H54 (cell line): ENCODE results near the gene ZC3HAV1.
"Not testable (repeated sequence)": the region's sequence is repeated elsewhere in the genome, so short reads cannot be mapped to it uniquely, and the experiment has no call there.

Source experiments
- DNase-seq: peaks from one replicate; pipeline ENCODE4 v3.0.0; 2011; ENCODE audit warnings: low spot score, mixed read lengths; ENCODE audit not compliant: insufficient read length
- FAIRE-seq: peaks from 3 replicates; lab custom pipeline; 2011; peaks lifted over from hg19 to GRCh38; lab: Jason Lieb, UNC
- POLR2A ChIP-seq: IDR thresholded peaks from 2 replicates; pipeline ENCODE4 v1.6.1; 2011; ENCODE audit warnings: low read depth, mild to moderate bottlenecking, low read length

The ZC3HAV1 gene

DNA sequence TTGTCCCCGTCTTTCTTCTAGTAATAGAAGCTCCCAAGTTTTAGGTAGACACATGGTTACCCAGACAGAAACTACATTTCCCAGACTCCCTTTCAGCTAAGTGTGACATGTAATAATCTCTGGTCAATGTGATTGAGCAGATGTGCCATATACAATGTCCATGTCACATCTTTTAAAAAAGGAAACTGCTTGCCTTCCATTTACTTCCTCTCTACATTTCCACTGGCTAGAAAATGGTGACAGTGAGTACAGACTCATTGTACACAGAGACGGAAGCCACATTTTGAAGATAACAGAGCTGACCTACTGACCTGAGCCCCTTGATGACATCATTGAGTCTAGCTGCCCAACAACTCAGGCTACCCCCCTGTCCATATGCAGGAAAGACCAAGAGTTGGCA, 21.3 kb downstream of the ZC3HAV1 start:
- no peak for TF ChIP-seq POLR2A
- DNase-seq (no peak), FAIRE-seq (no peak)

GRCh38 chr7:139087212-139087611, 22.3 kb downstream of the ZC3HAV1 start:
- FAIRE-seq (no peak), DNase-seq (no peak)
- no peak for TF ChIP-seq POLR2A

- FAIRE-seq (no peak), DNase-seq (no peak)
- TF ChIP-seq POLR2A, result no peak
Observed at GRCh38 chr7:139086454-139086853, 23.1 kb downstream of the ZC3HAV1 start.

DNA sequence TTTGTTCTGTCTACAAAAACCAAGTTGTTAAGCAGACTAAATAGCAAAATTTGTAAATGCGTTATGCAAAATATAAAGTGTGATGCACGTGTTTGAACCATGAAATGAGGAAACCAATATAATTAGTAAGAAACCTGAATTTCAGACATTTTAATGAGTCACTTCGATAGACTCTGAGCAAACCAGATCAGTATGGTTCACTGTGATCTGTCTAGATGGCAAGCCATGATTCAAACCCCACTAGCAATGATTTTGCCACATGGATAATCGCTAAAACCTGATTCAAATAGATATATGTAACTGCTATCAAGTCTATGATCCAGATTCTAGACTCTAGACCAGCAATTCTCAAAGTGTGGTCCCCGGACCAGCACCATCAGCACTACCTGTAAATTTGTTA, 24.8 kb downstream of the ZC3HAV1 start:
- no peak for TF ChIP-seq POLR2A
- DNase-seq (no peak), FAIRE-seq (no peak)

DNA sequence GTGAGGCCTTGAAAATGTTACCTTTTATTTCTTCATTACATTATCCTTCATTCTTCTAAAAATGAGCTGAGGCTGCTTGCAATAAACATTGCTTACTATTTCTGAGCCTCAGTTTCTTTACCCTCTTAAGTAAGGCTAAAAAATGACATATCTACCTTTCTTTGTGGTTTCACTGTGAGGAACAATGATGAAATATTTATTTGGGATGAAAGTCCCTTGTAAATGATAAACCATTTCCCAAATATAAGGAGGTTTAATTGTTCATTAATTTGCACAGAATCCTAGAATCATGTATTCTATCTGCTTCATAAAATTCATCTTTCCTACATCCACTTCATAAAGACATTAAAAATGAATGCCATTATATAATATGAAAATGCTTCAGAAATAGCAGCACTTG, 27.9 kb downstream of the ZC3HAV1 start:
- TF ChIP-seq POLR2A, result no peak
- DNase-seq, result no peak
- no peak for FAIRE-seq

- no peak for TF ChIP-seq POLR2A
- no peak for FAIRE-seq
- no peak for DNase-seq
Observed at GRCh38 chr7:139080905-139081304, 28.6 kb downstream of the ZC3HAV1 start.

DNA sequence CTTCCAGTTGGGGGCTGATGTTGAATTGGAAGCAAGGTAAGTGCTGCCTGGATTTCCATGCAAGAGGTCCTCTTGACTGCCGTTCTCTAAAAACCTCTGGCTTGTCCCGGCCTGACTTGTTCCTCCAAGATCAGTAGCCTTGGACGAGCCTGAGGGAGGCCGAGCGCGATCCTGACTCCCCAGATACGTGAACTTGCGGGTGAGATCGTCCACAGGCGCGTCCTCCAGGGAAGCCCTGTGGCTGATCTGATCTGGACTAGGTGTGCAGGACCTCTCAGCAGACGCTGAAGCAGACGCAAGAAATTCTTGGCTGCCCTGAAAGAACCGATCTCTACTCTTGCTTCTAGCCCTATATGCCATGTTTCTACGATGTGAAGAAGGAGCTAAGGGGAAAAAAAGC, 29.7 kb downstream of the ZC3HAV1 start:
- DNase-seq (no peak), FAIRE-seq (no peak)
- TF ChIP-seq POLR2A, result no peak

DNA sequence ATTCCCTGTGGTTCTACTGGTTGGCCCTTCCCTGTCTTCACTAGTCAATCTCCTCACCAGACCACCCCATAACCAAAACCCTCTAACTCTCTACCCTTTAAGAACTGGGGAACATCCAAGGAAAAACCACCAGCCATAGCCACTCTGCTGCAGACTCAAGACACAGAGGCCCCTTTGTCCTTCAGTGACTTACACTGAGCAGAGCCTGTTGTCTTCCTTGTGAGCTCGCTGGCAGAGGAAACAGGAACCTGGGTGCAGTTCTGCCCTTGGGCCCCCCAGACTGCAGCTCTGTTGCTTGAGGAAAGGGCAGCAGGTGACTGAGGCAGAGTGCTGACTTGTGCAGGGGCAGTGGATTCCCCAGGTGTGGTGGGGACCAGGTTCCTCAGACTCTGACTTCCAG, 30.6 kb downstream of the ZC3HAV1 start:
- no peak for TF ChIP-seq POLR2A
- FAIRE-seq (no peak), DNase-seq (no peak)

DNA sequence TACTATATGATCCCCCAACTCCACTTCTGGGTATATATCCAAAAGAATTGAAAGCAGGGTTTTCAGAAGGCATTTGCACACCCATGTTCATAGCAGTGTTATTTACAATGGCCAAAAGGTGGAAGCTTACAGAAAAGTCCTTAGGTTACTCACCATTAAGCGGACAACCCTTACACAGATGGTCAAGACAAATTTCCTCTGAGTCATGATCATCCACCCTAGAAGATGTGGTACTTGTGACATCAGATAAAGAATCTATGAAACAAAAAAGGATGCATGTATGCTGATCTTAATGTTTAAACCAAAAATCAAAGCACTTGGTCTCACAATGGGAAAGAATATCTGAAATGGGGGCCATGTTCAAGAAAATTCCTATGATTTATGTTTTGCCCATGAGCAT, 31.1 kb downstream of the ZC3HAV1 start:
- DNase-seq, result no peak
- no peak for FAIRE-seq
- no peak for TF ChIP-seq POLR2A

DNA sequence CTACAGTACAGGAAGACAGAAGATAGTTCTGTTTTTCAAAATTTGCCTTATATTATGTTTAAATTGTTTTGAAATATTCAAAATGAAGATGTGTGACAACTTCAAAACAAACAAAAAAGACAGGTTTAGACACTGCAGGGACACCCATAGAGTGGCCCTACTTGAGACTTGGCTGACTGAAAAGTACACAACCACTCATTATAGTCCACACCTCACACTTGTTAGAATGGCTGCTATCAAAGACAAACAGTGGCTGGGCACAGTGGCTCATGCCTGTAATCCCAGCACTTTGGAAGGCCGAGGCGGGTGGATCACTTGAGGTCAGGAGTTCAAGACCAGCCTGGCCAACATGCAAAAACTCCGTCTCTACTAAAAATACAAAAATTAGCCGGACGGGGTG, 31.8 kb downstream of the ZC3HAV1 start:
- FAIRE-seq, result not testable (repeated sequence)

GRCh38 chr7:139075871-139076686, 33.4 kb downstream of the ZC3HAV1 start:
- DNase-seq (no peak), FAIRE-seq (no peak)
- TF ChIP-seq POLR2A, result no peak

More for the DNA sequence above, 31.8 kb downstream of the ZC3HAV1 start:
- DNase-seq, result not testable (repeated sequence)

GRCh38 chr7:139075031-139075652, 34.4 kb downstream of the ZC3HAV1 start:
- DNase-seq (peak; percentile 46), FAIRE-seq (no peak)
- TF ChIP-seq POLR2A, result no peak

DNA sequence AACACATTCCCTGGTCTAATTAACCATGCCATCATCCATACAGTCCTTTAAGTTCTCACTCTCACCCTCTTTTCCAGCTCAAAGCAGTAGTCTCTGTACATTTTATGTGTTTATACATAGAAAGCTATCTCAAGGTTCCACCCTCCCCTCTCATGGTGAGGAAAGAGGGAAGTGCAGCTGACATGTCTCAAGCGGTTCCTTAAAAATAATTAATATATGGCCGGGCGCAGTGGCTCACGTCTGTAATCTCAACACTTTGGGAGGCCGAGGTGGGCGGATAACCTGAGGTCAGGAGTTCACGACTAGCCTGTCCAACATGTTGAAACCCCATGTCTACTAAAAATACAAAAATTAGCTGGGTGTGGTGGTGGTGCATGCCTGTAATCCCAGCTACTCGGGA, 36.7 kb downstream of the ZC3HAV1 start:
- DNase-seq (no peak), FAIRE-seq (no peak)
- no peak for TF ChIP-seq POLR2A

GRCh38 chr7:139071680-139072079, 37.8 kb downstream of the ZC3HAV1 start:
- FAIRE-seq (no peak), DNase-seq (no peak)
- TF ChIP-seq POLR2A, result no peak

DNA sequence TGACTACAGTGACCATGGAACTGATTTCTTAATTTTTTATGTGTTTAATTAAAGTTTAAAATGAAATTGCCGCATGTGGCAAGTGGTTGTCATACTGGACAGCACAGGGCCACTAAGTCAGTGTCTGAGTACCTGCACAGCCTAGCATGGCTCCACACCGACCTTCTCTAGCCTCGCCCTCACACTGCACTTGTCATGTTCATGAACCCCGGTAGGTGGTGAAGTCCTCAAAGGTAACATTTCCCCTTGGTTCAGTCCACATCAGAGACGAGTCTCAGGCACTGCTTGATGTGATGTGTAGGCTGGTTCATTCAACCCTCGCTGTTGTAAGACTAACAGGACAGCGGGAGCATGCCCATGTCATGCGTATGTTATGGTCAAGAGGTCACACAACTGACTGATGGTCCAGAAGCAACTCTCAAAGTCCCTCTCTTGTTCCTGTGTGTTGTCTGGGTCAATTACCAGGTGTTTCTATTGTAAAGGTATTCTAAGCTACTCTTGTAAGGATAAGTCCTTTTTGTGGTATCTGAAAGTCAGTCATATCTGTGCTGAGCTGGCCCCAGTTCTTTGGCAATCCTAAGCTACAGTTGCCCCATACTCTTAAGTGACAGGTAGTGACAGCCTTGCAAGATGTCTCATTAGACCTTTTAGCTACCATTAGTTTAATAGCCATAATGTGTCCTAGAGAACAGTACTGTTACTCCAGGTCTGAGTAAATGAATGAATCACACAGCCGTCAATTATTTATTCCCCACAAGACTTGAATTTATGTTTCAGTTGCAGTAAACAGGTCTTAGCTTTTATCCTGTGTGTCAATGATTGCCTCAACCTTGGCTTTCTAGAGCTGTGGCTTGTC, 40.7 kb downstream of the ZC3HAV1 start:
- FAIRE-seq (no peak), DNase-seq (no peak)
- no peak for TF ChIP-seq POLR2A
